H1 (cell line): Measurements from ENCODE around the gene GNG10. TPM values are rescaled to one million over a fixed set of nuclear protein-coding genes. Genes with fewer than 3 reads are reported as not detected.

Source experiments
- CTCF ChIA-PET: fragments of 300-600 bp; sonication (Branson Sonifier 250); formaldehyde crosslinking; loops from one replicate; lab custom pipeline; 2021; ENCODE audit not compliant: partially characterized antibody; lab: Charles Lee
- POLR2A ChIA-PET: fragments of 300-600 bp; sonication (Branson Sonifier 250); formaldehyde crosslinking; loops from one replicate; lab custom pipeline; 2021; ENCODE audit warnings: inconsistent platforms; ENCODE audit not compliant: partially characterized antibody; lab: Charles Lee
- DNase-seq, 2 experiments: peaks; one replicate each; pipeline versions ENCODE4 v3.0.0 to v3.0.0-alpha.2; 2010 to 2022; ENCODE audit warnings: low spot score in 2 of 2, low read depth in 1 of 2, mixed read lengths in 1 of 2
- FAIRE-seq: peaks from 2 replicates; lab custom pipeline; 2011; peaks lifted over from hg19 to GRCh38; lab: Jason Lieb, UNC
- H2AFZ ChIP-seq: 2 replicates; pipeline ENCODE4 v1.8.1; 2012; ENCODE audit warnings: low read length, inconsistent platforms
- H2AK5ac ChIP-seq: 2 replicates; pipeline ENCODE4 v1.6.1; 2013; ENCODE audit warnings: low read depth, low read length
- H2BK120ac ChIP-seq: replicated peaks from 2 replicates; pipeline ENCODE3; 2013; ENCODE audit warnings: low read depth, low read length, inconsistent platforms
- H2BK12ac ChIP-seq: 2 replicates; pipeline ENCODE4 v1.6.1; 2013; ENCODE audit warnings: low read depth, low read length
- H2BK15ac ChIP-seq: 2 replicates; pipeline ENCODE4 v1.6.1; 2013; ENCODE audit warnings: low read length
- H2BK20ac ChIP-seq: 2 replicates; pipeline ENCODE4 v1.6.1; 2013; ENCODE audit warnings: low read length
- H2BK5ac ChIP-seq: 2 replicates; pipeline ENCODE4 v1.6.1; 2013; ENCODE audit warnings: low read depth, low read length
- H3K14ac ChIP-seq: 2 replicates; pipeline ENCODE4 v1.6.1; 2013; ENCODE audit warnings: inconsistent platforms; ENCODE audit not compliant: insufficient read length
- H3K18ac ChIP-seq: 2 replicates; pipeline ENCODE4 v1.6.1; 2013; ENCODE audit warnings: low read length; ENCODE audit errors: extremely low read depth
- H3K23ac ChIP-seq: 2 replicates; pipeline ENCODE4 v1.6.1; 2013; ENCODE audit warnings: inconsistent platforms; ENCODE audit not compliant: insufficient read length
- H3K23me2 ChIP-seq: 2 replicates; pipeline ENCODE4 v1.6.1; 2013; ENCODE audit warnings: low read depth, low read length
- H3K27ac ChIP-seq: 2 replicates; pipeline ENCODE4 v1.6.1; 2011; ENCODE audit warnings: low read depth, low read length, inconsistent platforms
- H3K27me3 ChIP-seq, 4 experiments: replicated peaks in 1 of 4; 1 replicate in 1 of 4; 2 replicates in 3 of 4; pipeline versions ENCODE4 v1.6.1 to v1.8.1; 2011 to 2013; ENCODE audit warnings: low read length in 3 of 4, mild to moderate bottlenecking in 3 of 4, inconsistent platforms in 2 of 4, mixed read lengths in 2 of 4, moderate library complexity in 1 of 4; ENCODE audit not compliant: control insufficient read depth in 3 of 4, insufficient read depth in 3 of 4; ENCODE audit errors: extremely low read depth in 1 of 4
- H3K36me3 ChIP-seq, 4 experiments: 2 replicates each; pipeline versions ENCODE4 v1.6.1 to v1.8.1; 2011 to 2013; ENCODE audit warnings: mild to moderate bottlenecking in 4 of 4, low read length in 3 of 4, moderate library complexity in 2 of 4, control low read depth in 1 of 4, inconsistent platforms in 1 of 4; ENCODE audit not compliant: insufficient read depth in 4 of 4, control insufficient read depth in 2 of 4
- H3K4ac ChIP-seq: replicated peaks from 2 replicates; pipeline ENCODE3; 2013; ENCODE audit warnings: low read length, low read depth, mixed read lengths, inconsistent platforms; ENCODE audit not compliant: insufficient read length
- H3K4me1 ChIP-seq, 4 experiments: replicated peaks in 1 of 4; 1 replicate in 1 of 4; 2 replicates in 3 of 4; pipeline versions ENCODE4 v1.6.1 to v1.8.1; 2011 to 2013; ENCODE audit warnings: low read length in 3 of 4, inconsistent platforms in 2 of 4, mixed read lengths in 1 of 4; ENCODE audit not compliant: insufficient read depth in 4 of 4, control insufficient read depth in 3 of 4
- H3K4me2 ChIP-seq, 2 experiments: 2 replicates each; pipeline versions ENCODE4 v1.6.1 to v1.8.1; 2011 to 2013; ENCODE audit warnings: low read depth in 2 of 2, low read length in 2 of 2, control low read depth in 1 of 2, inconsistent platforms in 1 of 2, mild to moderate bottlenecking in 1 of 2; ENCODE audit not compliant: insufficient read depth in 1 of 2
- H3K4me3 ChIP-seq, 4 experiments: fragments of 200-600, 300-600 bp in 1 of 4; sonication (generic), shearing (Covaris generic), sonication (Bioruptor Twin) in 1 of 4; 2 replicates each; pipeline versions ENCODE4 v1.5.1 to v1.8.1; 2011 to 2016; ENCODE audit warnings: low read length in 4 of 4, low read depth in 3 of 4, control low read depth in 2 of 4, inconsistent platforms in 2 of 4, mild to moderate bottlenecking in 2 of 4, mixed read lengths in 1 of 4, moderate library complexity in 1 of 4; ENCODE audit not compliant: insufficient read depth in 2 of 4; ENCODE audit errors: extremely low read depth in 1 of 4
- H3K56ac ChIP-seq: replicated peaks from 2 replicates; pipeline ENCODE3; 2013; ENCODE audit warnings: low read depth, mild to moderate bottlenecking, mixed read lengths, low read length, inconsistent platforms; ENCODE audit not compliant: insufficient read length
- H3K79me1 ChIP-seq: 2 replicates; pipeline ENCODE4 v1.6.1; 2013; ENCODE audit warnings: low read depth, low read length, control low read depth
- H3K79me2 ChIP-seq, 2 experiments: 2 replicates each; pipeline versions ENCODE4 v1.6.1 to v1.8.1; 2012 to 2013; ENCODE audit warnings: low read length in 2 of 2, mild to moderate bottlenecking in 2 of 2, inconsistent platforms in 1 of 2; ENCODE audit not compliant: insufficient read depth in 2 of 2, control insufficient read depth in 1 of 2
- H3K9ac ChIP-seq, 4 experiments: replicated peaks in 1 of 4; 1 replicate in 1 of 4; 2 replicates in 3 of 4; pipeline versions ENCODE4 v1.6.1 to v1.8.1; 2011 to 2013; ENCODE audit warnings: low read depth in 3 of 4, low read length in 3 of 4, control low read depth in 2 of 4, mild to moderate bottlenecking in 2 of 4, moderate library complexity in 2 of 4, inconsistent platforms in 1 of 4; ENCODE audit errors: extremely low read depth in 1 of 4
- H3K9me3 ChIP-seq, 2 experiments: 2 replicates each; pipeline versions ENCODE4 v1.6.1 to v1.8.1; 2012 to 2013; ENCODE audit warnings: mild to moderate bottlenecking in 2 of 2, moderate library complexity in 2 of 2, control low read depth in 1 of 2, inconsistent platforms in 1 of 2, low read depth in 1 of 2, low read length in 1 of 2, mixed read lengths in 1 of 2; ENCODE audit not compliant: insufficient read depth in 2 of 2
- H4K20me1 ChIP-seq, 2 experiments: replicated peaks in 1 of 2; 2 replicates each; pipeline versions ENCODE3 to v1.8.1; 2011 to 2013; ENCODE audit warnings: inconsistent platforms in 2 of 2, low read length in 2 of 2, mild to moderate bottlenecking in 1 of 2; ENCODE audit not compliant: insufficient read depth in 2 of 2, control insufficient read depth in 1 of 2
- H4K5ac ChIP-seq: 2 replicates; pipeline ENCODE4 v1.6.1; 2013; ENCODE audit warnings: low read length, low read depth, mixed read lengths, inconsistent platforms; ENCODE audit not compliant: insufficient read length
- H4K8ac ChIP-seq: 2 replicates; pipeline ENCODE4 v1.8.0; 2013; ENCODE audit warnings: mild to moderate bottlenecking, moderate library complexity, low read length, inconsistent platforms; ENCODE audit not compliant: insufficient read depth; ENCODE audit errors: extremely low read depth
- H4K91ac ChIP-seq: replicated peaks from 2 replicates; pipeline ENCODE3; 2013; ENCODE audit warnings: low read length, mixed read lengths, inconsistent platforms; ENCODE audit not compliant: insufficient read length
- BRCA1 ChIP-seq: IDR thresholded peaks from 2 replicates; pipeline ENCODE4 v1.6.1; 2012; ENCODE audit warnings: low read depth, low read length, improper control_type of control experiment
- CEBPB ChIP-seq: IDR thresholded peaks from 2 replicates; pipeline ENCODE4 v1.6.1; 2012; ENCODE audit warnings: low read depth, low read length
- YY1 ChIP-seq: IDR thresholded peaks from 2 replicates; pipeline ENCODE4 v1.6.1; 2011; ENCODE audit warnings: low read depth, mild to moderate bottlenecking, low read length
- WGBS, 2 experiments: shearing (Covaris generic) in 1 of 2; methylation state at CpG; one replicate each; pipeline versions ENCODE4 v1.1.6 to v1.1.7; 2013 to 2015; ENCODE audit warnings: low lambda C conversion rate in 2 of 2, mixed read lengths in 2 of 2, inconsistent platforms in 1 of 2, low coverage in 1 of 2, missing lambda C conversion rate in 1 of 2; ENCODE audit not compliant: insufficient replicate concordance in 2 of 2, insufficient coverage in 1 of 2, insufficient read length in 1 of 2; ENCODE audit errors: extremely low coverage in 1 of 2, missing lambda C conversion rate in 1 of 2; 5-methylcytosine and 5-hydroxymethylcytosine counted together
- polyA plus RNA-seq, 7 experiments: library from polyadenylated mRNA; depleted of rRNA in 3 of 7; stranded (reverse) in 5 of 7; unstranded in 2 of 7; fragments of >200 nt in 5 of 7; fragments of 200-250 nt in 2 of 7; gene quantifications; 1 replicate in 5 of 7; 2 replicates in 1 of 7; 4 replicates in 1 of 7; pipeline versions ENCODE4 v1.2.1 to v1.2.3, GENCODE V29; 2011 to 2013; ENCODE audit warnings: missing spikeins in 2 of 7, mixed read lengths in 2 of 7
- total RNA-seq: library from RNA; stranded (reverse); fragmentation: NEBNext Ultra II Directional; extraction: Animal tissue kit (Norgen Biotek cat#: 25700); gene quantifications from 2 replicates; pipeline ENCODE4 v1.2.1, GENCODE V29; 2021

GNG10 gene
- total and polyA plus RNA-seq, 2 of the 8 experiments (the other 6 are each of a cell fraction or from before 2014, with no cell fraction given) = 24.7 to 28.5 TPM

DNA sequence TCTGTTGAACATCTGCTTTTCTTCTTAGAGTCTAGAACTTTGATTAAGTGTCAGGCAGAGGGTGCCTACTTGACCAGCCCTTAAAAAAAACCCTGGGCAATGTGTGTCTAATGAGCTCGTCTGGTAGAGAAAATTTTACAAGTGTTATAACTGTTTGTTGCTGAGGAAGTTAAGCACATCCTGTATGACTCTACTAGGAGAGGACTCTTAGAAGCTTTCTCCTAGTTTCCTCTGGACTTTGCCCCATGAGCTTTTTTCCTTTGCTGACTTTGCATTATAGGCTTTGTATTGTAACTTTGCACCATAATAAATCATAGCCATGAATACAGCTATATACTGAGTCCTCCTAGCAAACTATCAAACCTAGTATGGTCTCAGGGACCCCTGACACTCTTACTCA, 39.4 kb downstream of the GNG10 start:
- H3K23ac ChIP-seq = no peak overlapping the region
- H3K23me2 ChIP-seq = no peaks in the 10 kb centered on the region
- no peaks in the 10 kb centered on the region for H4K20me1 ChIP-seq
- no peaks in the 10 kb centered on the region for H3K4me1 ChIP-seq
- no peaks in the 10 kb centered on the region for H3K9me3 ChIP-seq
- H3K27ac ChIP-seq = no peak overlapping the region
- no peaks in the 10 kb centered on the region for H3K79me1 ChIP-seq
- TF ChIP-seq BRCA1 = no peak
- no peak for TF ChIP-seq CEBPB
- TF ChIP-seq YY1 = no peak
- TF ChIP-seq, all 59 proteins: peak for 0
- no peaks in the 10 kb centered on the region for H3K79me2 ChIP-seq
- FAIRE-seq = no peak
- no peak for DNase-seq
- no peak overlapping the region for H3K14ac ChIP-seq
- H4K91ac ChIP-seq = no peak overlapping the region
- no peak overlapping the region for H2AFZ ChIP-seq
- H4K8ac ChIP-seq = no peak overlapping the region
- no peak overlapping the region for H2AK5ac ChIP-seq
- H2BK15ac ChIP-seq = no peak overlapping the region
- H3K36me3 ChIP-seq = no peaks in the 10 kb centered on the region
- H3K4ac ChIP-seq = no peak overlapping the region
- H3K4me2 ChIP-seq = no peak overlapping the region
- no peak overlapping the region for H3K4me3 ChIP-seq
- ChIA-PET CTCF (interaction anchor here (0.9 to 1.1 kb wide), 3 partner anchors 9 to 64 kb away, joined by 3 to 4 read pairs (median 3); no protein-coding TSS in a partner anchor), POLR2A (interaction anchor here (0.9 kb wide), 1 partner anchor 92 kb away, joined by 3 read pairs; no protein-coding TSS in a partner anchor)
- no peak overlapping the region for H4K5ac ChIP-seq
- H3K18ac ChIP-seq = no peak overlapping the region
- no peak overlapping the region for H3K9ac ChIP-seq
- H2BK120ac ChIP-seq = no peak overlapping the region
- H2BK20ac ChIP-seq = no peak overlapping the region
- no peaks in the 10 kb centered on the region for H3K27me3 ChIP-seq
- H3K56ac ChIP-seq = no peak overlapping the region
- WGBS, 2 experiments = 91% methylated on average over 1 of the region's 1 CpG; no CpG with 5 or more reads in 1 of the 2 experiments
- H2BK12ac ChIP-seq = no peak overlapping the region
- no peak overlapping the region for H2BK5ac ChIP-seq
